BE2C (cell line): ENCODE measurements around the gene ORC1.

Experiments
- DNase-seq: peaks from one replicate; pipeline ENCODE4 v3.0.0-alpha.2; 2020
- H3K27me3 ChIP-seq: fragments of 250-450 bp; sonication (Bioruptor Pico); 2 replicates; pipeline ENCODE4 v1.5.1; 2020; ENCODE audit warnings: mild to moderate bottlenecking
- H3K36me3 ChIP-seq: fragments of 250-450 bp; sonication (Bioruptor Pico); 2 replicates; pipeline ENCODE4 v1.5.1; 2020; ENCODE audit warnings: mild to moderate bottlenecking
- H3K4me1 ChIP-seq: fragments of 250-450 bp; sonication (Bioruptor Pico); 2 replicates; pipeline ENCODE4 v1.5.1; 2020
- H3K4me3 ChIP-seq: 2 replicates; pipeline ENCODE4 v1.5.1; 2011; ENCODE audit warnings: low read depth, low read length
- H3K9me3 ChIP-seq: fragments of 250-450 bp; sonication (Bioruptor Pico); 2 replicates; pipeline ENCODE4 v1.5.1; 2020
- CTCF ChIP-seq: IDR thresholded peaks from 2 replicates; pipeline ENCODE4 v1.5.1; 2012; ENCODE audit warnings: mild to moderate bottlenecking, low read depth, low read length

ORC1 gene

GRCh38 chr1:52365746-52366516, 38.3 kb downstream of the ORC1 start, which contains the start of gene CC2D1B:
Gene CC2D1B (minus strand): TSS chr1:52366205. CDS start chr1:52364620, 1,585 bp downstream.
- TF ChIP-seq CTCF: no peak
- H3K9me3 ChIP-seq: no peaks in the 10 kb centered on the region
- no peaks in the 10 kb centered on the region for H3K4me1 ChIP-seq
- no peaks in the 10 kb centered on the region for H3K27me3 ChIP-seq
- peak; percentile 96 for DNase-seq
- H3K4me3 ChIP-seq: peak within 1 kb of the TSS; percentile 76
- H3K36me3 ChIP-seq: no peaks in the 10 kb centered on the region

GRCh38 chr1:52365071-52365745, 39.0 kb downstream of the ORC1 start:
- no peak for DNase-seq
- H3K4me3 ChIP-seq: peak overlapping the region; percentile 76
- no peaks in the 10 kb centered on the region for H3K4me1 ChIP-seq
- H3K36me3 ChIP-seq: no peaks in the 10 kb centered on the region
- H3K9me3 ChIP-seq: no peaks in the 10 kb centered on the region
- H3K27me3 ChIP-seq: no peaks in the 10 kb centered on the region
- TF ChIP-seq CTCF: no peak

DNA sequence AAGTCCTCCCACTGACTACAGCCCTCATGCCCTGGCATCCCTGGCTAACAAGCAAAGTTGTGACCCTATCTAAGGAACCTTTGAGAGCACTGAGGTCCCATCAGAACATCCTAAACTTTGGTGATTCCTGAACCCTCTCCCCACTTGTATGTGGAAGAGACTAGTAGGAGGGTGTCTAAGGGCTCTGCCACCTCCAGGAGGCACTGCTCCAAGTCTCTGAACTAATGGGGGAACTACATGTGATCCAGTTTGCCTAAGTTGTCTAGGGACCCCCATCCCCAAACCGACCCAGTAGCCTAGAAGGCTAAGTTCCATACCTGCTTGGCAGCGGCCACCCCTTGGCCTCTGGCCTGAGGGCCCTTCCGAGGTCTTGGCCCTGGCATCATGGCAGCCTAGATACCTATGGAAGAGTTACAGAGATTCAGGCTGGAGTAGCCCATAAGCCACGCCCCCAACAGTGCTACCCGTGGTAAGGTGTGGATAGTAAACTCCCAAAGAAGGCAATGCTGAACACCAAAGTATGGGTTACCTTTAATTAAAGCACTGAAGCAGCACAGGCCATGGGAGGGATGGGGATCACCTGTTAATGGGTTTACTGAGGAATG, 39.9 kb downstream of the ORC1 start:
- no peak for DNase-seq
- Histone ChIP-seq H3K4me1 (no peaks in the 10 kb centered on the region), H3K36me3 (no peaks in the 10 kb centered on the region; the same call in 1 of the 2 replicates), H3K27me3 (no peaks in the 10 kb centered on the region), H3K9me3 (no peaks in the 10 kb centered on the region), H3K4me3 (no peak overlapping the region)
- TF ChIP-seq CTCF: no peak

- no peaks in the 10 kb centered on the region for H3K4me1 ChIP-seq
- H3K4me3 ChIP-seq: no peak overlapping the region
- no peak for TF ChIP-seq CTCF
- no peaks in the 10 kb centered on the region for H3K9me3 ChIP-seq
- peaks cover 18% of the 10 kb centered on the region for H3K36me3 ChIP-seq
- no peak for DNase-seq
- H3K27me3 ChIP-seq: no peaks in the 10 kb centered on the region
Measured at GRCh38 chr1:52360595-52360968, 43.6 kb downstream of the ORC1 start.

GRCh38 chr1:52359676-52360594, 44.3 kb downstream of the ORC1 start:
- DNase-seq: no peak
- no peaks in the 10 kb centered on the region for H3K27me3 ChIP-seq
- H3K4me3 ChIP-seq: no peak overlapping the region
- H3K4me1 ChIP-seq: no peaks in the 10 kb centered on the region
- peaks cover 19% of the 10 kb centered on the region for H3K36me3 ChIP-seq
- no peak for TF ChIP-seq CTCF
- H3K9me3 ChIP-seq: no peaks in the 10 kb centered on the region
